Keratinocyte (primary cell): ENCODE data around the gene ATP11B. TPM values are rescaled to one million over a fixed set of nuclear protein-coding genes. Genes with fewer than 3 reads are reported as not detected.

Experiments used
- DNase-seq: peaks from one replicate; pipeline ENCODE4 v3.0.0-alpha.2; 2011; ENCODE audit warnings: low read depth, missing footprints, low spot score
- FAIRE-seq: peaks from 2 replicates; lab custom pipeline; 2011; peaks lifted over from hg19 to GRCh38; lab: Jason Lieb, UNC
- H2AFZ ChIP-seq: 2 replicates; pipeline ENCODE4 v1.6.0; 2012; ENCODE audit warnings: low read length, control low read depth, inconsistent platforms; ENCODE audit not compliant: control insufficient read depth
- H3K27ac ChIP-seq: 2 replicates; pipeline ENCODE4 v1.5.1; 2011; ENCODE audit warnings: low read length; ENCODE audit not compliant: control insufficient read depth, insufficient read depth
- H3K27me3 ChIP-seq: 3 replicates; pipeline ENCODE4 v1.6.0; 2011; ENCODE audit warnings: low read length; ENCODE audit not compliant: control insufficient read depth, insufficient read depth; ENCODE audit errors: extremely low read depth
- H3K36me3 ChIP-seq, 2 experiments: 2 replicates in 1 of 2; 3 replicates in 1 of 2; pipeline ENCODE4 v1.5.1; 2011; ENCODE audit warnings: low read length in 2 of 2, mild to moderate bottlenecking in 1 of 2; ENCODE audit not compliant: control insufficient read depth in 2 of 2, insufficient read depth in 2 of 2; ENCODE audit errors: extremely low read depth in 1 of 2
- H3K4me1 ChIP-seq: 3 replicates; pipeline ENCODE4 v1.5.1; 2011; ENCODE audit warnings: low read length; ENCODE audit not compliant: control insufficient read depth, insufficient read depth; ENCODE audit errors: extremely low read depth
- H3K4me2 ChIP-seq: 3 replicates; pipeline ENCODE4 v1.6.0; 2011; ENCODE audit warnings: low read depth, low read length; ENCODE audit not compliant: control insufficient read depth, insufficient read depth; ENCODE audit errors: extremely low read depth
- H3K4me3 ChIP-seq, 3 experiments: fragments of 200-600 bp in 1 of 3; sonication (generic) in 1 of 3; 2 replicates in 2 of 3; 3 replicates in 1 of 3; pipeline ENCODE4 v1.5.1; 2011 to 2016; ENCODE audit warnings: low read length in 3 of 3, mild to moderate bottlenecking in 3 of 3, control low read depth in 2 of 3, inconsistent platforms in 1 of 3, low read depth in 1 of 3, mixed read lengths in 1 of 3, mixed run types in 1 of 3, moderate library complexity in 1 of 3; ENCODE audit not compliant: control insufficient read depth in 2 of 3, insufficient read depth in 2 of 3; ENCODE audit errors: extremely low read depth in 1 of 3
- H3K79me2 ChIP-seq: 2 replicates; pipeline ENCODE4 v1.6.0; 2012; ENCODE audit warnings: low read length; ENCODE audit not compliant: control insufficient read depth, insufficient read depth
- H3K9ac ChIP-seq: 3 replicates; pipeline ENCODE4 v1.6.0; 2011; ENCODE audit warnings: low read length; ENCODE audit not compliant: control insufficient read depth, insufficient read depth; ENCODE audit errors: extremely low read depth
- H3K9me1 ChIP-seq: 3 replicates; pipeline ENCODE4 v1.6.0; 2011; ENCODE audit warnings: low read length; ENCODE audit not compliant: control insufficient read depth, insufficient read depth; ENCODE audit errors: extremely low read depth
- H3K9me3 ChIP-seq: 2 replicates; pipeline ENCODE4 v1.5.1; 2012; ENCODE audit warnings: low read depth, low read length; ENCODE audit not compliant: control insufficient read depth
- H4K20me1 ChIP-seq: 3 replicates; pipeline ENCODE4 v1.6.0; 2011; ENCODE audit warnings: low read length; ENCODE audit not compliant: control insufficient read depth, insufficient read depth; ENCODE audit errors: extremely low read depth
- CTCF ChIP-seq, 3 experiments: IDR thresholded peaks in 1 of 3; conservative IDR thresholded peaks in 1 of 3; optimal IDR thresholded peaks in 1 of 3; 2 replicates in 2 of 3; 3 replicates in 1 of 3; pipeline versions ENCODE3 to v1.5.1; 2011; ENCODE audit warnings: low read length in 3 of 3, mild to moderate bottlenecking in 3 of 3, moderate library complexity in 2 of 3, control low read depth in 1 of 3, inconsistent platforms in 1 of 3; ENCODE audit not compliant: insufficient read depth in 2 of 3; ENCODE audit errors: extremely low read depth in 1 of 3
- EZH2 ChIP-seq: IDR thresholded peaks from one replicate; pipeline ENCODE4 v1.6.1; 2012; ENCODE audit warnings: inconsistent platforms, mild to moderate bottlenecking, low read length, moderate library complexity
- dilution Hi-C: fragments of 300-500 bp; cut with MboI; formaldehyde crosslinking; loops from one replicate; pipeline ENCODE4 v1.7.0; 2020; ENCODE audit warnings: low sequenced_read_pairs; ENCODE audit not compliant: extremely low pct_ligation_motif_present
- polyA plus RNA-seq, 5 experiments: library from polyadenylated mRNA; depleted of rRNA in 3 of 5; stranded (reverse) in 3 of 5; stranded (forward) in 1 of 5; unstranded in 1 of 5; fragments of >200 nt; gene quantifications; 1 replicate in 1 of 5; 2 replicates in 3 of 5; 3 replicates in 1 of 5; pipeline versions ENCODE4 v1.2.1 to v1.2.3, GENCODE V29; 2011 to 2012; ENCODE audit warnings: missing spikeins in 2 of 5, low read depth in 1 of 5, low replicate concordance in 1 of 5

ATP11B gene
- polyA plus RNA-seq, 1 donor (not counting 4 experiments of a cell fraction or from before 2014, with no cell fraction given) = 28.9 TPM

- Histone ChIP-seq H3K9ac (no peak overlapping the region), H3K9me1 (no peaks in the 10 kb centered on the region), H3K4me2 (no peak overlapping the region), H3K4me3 (no peak overlapping the region), H4K20me1 (no peaks in the 10 kb centered on the region), H3K9me3 (no peaks in the 10 kb centered on the region), H3K79me2 (no peaks in the 10 kb centered on the region), H3K27ac (no peak overlapping the region), H3K4me1 (no peaks in the 10 kb centered on the region), H3K36me3 (peaks cover 0 to 5% of the 10 kb centered on the region in 2 experiments), H2AFZ (no peak overlapping the region), H3K27me3 (no peaks in the 10 kb centered on the region)
- TF ChIP-seq EZH2 = no peak
- TF ChIP-seq CTCF (optimal IDR thresholded peaks at IDR 0.05 in 1 of 3, IDR thresholded peaks at IDR 0.05 in 1 of 3, conservative IDR thresholded peaks at IDR 0.05 in 1 of 3; ENCODE audit: extremely low read depth in 1 of 3, insufficient read depth in 2 of 3, low read length in 3 of 3) = no peak
- no peak for DNase-seq
- FAIRE-seq = no peak
- dilution Hi-C loops = no loop called here
Observed at GRCh38 chr3:182917134-182917533, 123.8 kb downstream of the ATP11B start.

GRCh38 chr3:182919866-182920357 lies 126.6 kb downstream of the ATP11B start:
- DNase-seq (no peak), FAIRE-seq (no peak)
- dilution Hi-C loops = no loop called here
- H3K27ac ChIP-seq = no peak overlapping the region
- peaks cover 0 to 2% of the 10 kb centered on the region in 2 experiments for H3K36me3 ChIP-seq
- H3K27me3 ChIP-seq = no peaks in the 10 kb centered on the region
- no peak overlapping the region for H2AFZ ChIP-seq
- no peaks in the 10 kb centered on the region for H3K4me1 ChIP-seq
- H4K20me1 ChIP-seq = no peaks in the 10 kb centered on the region
- no peak overlapping the region for H3K4me3 ChIP-seq
- no peaks in the 10 kb centered on the region for H3K9me3 ChIP-seq
- H3K9ac ChIP-seq = no peak overlapping the region
- TF ChIP-seq CTCF (optimal IDR thresholded peaks at IDR 0.05 in 1 of 3, IDR thresholded peaks at IDR 0.05 in 1 of 3, conservative IDR thresholded peaks at IDR 0.05 in 1 of 3; ENCODE audit: extremely low read depth in 1 of 3, insufficient read depth in 2 of 3, low read length in 3 of 3) = no peak
- TF ChIP-seq EZH2 = no peak
- no peaks in the 10 kb centered on the region for H3K79me2 ChIP-seq
- H3K4me2 ChIP-seq = no peak overlapping the region
- H3K9me1 ChIP-seq = no peaks in the 10 kb centered on the region
